NCI-H524 (cell line): Measurements from ENCODE around the gene MAN1C1.
"Not testable (repeated sequence)": the region's sequence is repeated elsewhere in the genome, so short reads cannot be mapped to it uniquely, and the experiment has no call there.

Source experiments
- DNase-seq, 2 experiments: peaks; one replicate each; lab custom pipeline; 2025; lab: John Stamatoyannopoulos, UW

MAN1C1 gene

GRCh38 chr1:25698252-25698651, 81.7 kb downstream of the MAN1C1 start:
- no peak for DNase-seq

GRCh38 chr1:25699059-25699458, 82.5 kb downstream of the MAN1C1 start:
- not testable (repeated sequence) for DNase-seq

GRCh38 chr1:25699500-25700143, 83.0 kb downstream of the MAN1C1 start:
- DNase-seq, result peak; percentile 64 to 81

- DNase-seq, result peak in 1 of 2 experiments; percentile 11
Measured at GRCh38 chr1:25700144-25700523, 83.5 kb downstream of the MAN1C1 start.

- DNase-seq, result peak in 1 of 2 experiments; percentile 30
Measured at GRCh38 chr1:25700626-25701025, 84.0 kb downstream of the MAN1C1 start.

DNA sequence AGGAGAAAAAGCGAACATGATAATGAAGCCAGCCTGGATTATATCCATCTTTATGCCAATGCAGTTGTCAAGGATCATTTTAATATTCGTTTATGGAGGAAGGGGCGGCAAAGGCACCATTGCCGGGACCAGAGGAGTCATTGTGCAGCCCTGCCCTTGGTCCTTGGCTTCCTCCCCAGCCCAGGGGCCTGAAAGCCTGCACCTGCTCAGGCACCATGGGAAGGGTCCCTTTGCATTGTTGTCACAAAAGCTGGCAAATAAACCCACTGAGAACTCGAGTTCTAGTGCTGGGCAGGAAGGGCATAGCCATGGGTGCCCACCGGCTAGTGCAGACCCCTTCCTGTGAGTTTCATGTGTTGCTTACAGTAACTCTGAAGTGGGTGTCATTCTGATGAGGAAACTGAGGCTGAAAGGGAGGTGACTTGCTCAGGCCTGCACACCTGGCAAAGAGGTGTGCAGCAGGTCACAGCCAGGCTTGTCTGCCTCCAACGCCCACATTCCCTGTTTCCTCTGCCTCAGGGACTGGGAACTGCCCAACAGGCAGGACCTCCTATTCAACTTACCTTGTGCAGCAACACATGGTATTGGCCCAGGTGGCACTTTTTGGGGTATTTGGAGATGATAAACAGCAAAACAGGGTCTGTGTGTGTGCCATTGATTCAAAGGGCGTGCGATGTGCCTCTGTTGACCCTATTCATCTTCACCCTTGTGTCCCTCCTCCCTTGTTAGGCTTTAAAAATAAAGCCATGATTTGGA, 84.6 kb downstream of the MAN1C1 start:
- no peak for DNase-seq

DNA sequence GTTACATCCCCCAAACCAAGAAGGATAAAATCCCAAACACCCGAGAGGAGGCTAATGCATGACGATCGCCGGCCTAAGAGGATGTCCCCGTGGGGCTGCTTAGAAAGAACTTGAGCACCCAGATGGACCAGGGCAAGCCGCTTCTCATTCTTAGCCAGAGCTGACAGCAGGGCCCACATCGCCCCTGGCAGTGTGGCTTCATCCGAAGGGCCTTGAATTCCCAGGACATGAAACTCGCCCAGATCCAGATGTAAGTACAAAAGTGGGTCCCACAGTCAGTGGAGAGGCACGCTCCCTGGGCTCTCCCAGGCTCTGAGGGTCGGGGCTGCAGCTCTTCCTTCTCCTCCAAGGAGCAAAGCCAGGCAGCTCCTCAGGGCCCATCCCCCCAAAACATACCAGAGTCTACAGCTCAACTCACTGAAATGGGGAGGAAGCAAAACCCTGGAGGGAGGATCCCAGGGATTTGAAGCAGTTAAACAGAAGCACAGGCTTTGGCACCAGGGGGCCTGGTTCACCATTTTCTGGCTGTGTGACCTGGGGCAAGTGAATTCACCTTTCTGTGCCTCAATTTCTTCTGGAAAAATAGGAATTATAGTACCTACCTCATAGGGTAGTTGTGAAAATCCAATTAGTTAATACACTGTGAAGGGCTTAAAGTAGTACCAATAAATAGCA, 85.6 kb downstream of the MAN1C1 start:
- DNase-seq, result peak in 1 of 2 experiments; percentile 25

GRCh38 chr1:25703041-25703440, 86.5 kb downstream of the MAN1C1 start:
- DNase-seq, result no peak

GRCh38 chr1:25703671-25704266, 87.2 kb downstream of the MAN1C1 start:
- DNase-seq, result no peak

DNA sequence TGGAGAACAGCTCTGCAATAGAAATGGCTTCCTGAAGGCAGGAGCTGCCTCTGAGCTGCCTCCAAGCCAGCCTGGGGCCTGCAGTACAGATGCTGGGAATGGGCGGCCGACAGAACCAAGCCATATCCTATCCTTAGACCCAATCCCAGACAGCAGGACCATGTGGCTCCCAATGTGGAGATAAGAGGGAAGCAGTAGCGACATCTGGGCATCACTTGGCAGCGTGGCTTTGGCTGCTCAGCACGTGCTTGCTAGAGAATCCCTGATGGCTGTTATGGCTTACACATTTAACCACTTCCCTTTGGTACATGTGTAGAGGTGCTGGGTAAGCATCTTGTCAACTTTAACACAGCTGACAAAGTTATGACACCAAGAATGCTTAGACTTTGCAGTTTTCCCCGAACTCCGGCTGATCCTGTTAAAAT, 87.7 kb downstream of the MAN1C1 start:
- peak in 1 of 2 experiments; percentile 23 for DNase-seq

DNA sequence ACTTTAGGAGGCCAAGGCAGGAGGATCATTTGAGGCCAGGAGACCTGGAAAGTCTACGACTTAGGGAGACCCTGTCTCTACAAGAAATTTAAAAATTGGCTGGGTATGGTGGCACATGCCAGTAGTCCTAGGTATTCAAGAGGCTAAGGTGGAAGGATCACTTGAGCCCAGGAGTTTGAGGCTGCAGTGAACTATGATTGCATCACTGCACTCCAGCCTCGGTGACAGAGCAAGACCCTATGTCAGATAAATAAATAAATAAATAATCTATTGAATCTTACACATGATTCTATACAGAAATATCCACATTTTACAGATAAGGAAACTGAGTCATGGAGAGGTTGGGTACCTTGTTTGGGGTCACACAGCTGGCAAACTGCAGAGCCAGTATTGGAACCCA, 89.1 kb downstream of the MAN1C1 start:
- DNase-seq, result no peak

DNA sequence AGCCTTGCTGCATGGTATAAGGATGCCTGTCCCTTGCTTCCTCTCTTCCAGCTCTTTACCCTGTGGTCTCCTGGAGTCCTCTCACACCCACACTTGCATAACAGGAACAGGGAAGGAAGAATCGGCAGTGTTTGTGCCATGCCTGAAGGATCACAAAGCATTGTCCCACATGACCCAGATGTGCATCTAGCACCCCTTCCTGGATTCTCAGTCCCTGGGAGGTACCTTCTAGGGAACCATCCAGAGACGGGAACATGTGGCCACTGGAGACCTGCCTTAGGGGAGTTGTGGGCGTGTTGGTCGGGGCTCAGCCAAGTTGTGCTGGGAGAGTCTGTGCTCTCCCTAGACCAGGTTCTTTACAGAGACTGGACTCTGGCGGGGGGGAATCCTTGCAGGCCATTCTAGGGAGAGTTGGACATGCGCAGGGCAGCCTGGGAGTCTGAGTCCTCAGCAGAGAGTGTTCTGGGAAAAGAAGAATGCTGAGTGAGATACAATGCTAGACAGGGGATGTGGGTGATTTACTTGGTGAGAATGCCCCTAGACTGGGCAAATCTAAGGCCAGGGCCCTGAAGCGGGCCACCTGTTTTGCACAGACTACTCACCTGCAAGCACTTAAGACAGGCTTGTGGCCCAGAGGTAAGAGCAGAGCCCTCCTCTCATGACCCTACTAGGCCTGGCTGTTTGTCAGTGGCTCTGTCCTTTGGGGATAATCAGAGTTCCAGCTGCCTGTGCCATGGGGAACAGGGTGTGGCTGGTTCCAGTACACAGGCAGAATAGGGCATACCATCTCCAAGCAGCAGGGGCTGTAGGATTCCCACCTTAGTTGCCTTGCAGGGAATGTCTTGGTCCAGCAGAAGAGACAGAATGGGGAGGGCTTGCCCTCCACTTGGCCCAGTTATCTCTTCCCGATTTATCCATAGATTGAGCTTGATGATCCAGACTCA, 89.8 kb downstream of the MAN1C1 start:
- DNase-seq, result no peak

GRCh38 chr1:25707280-25708016, 90.9 kb downstream of the MAN1C1 start:
- no peak for DNase-seq

- no peak for DNase-seq
Measured at GRCh38 chr1:25710583-25711347, 94.2 kb downstream of the MAN1C1 start.

- no peak for DNase-seq
Measured at GRCh38 chr1:25711555-25712298, 95.1 kb downstream of the MAN1C1 start.

GRCh38 chr1:25712299-25712970, 95.8 kb downstream of the MAN1C1 start:
- no peak for DNase-seq

GRCh38 chr1:25713961-25714360, 97.4 kb downstream of the MAN1C1 start:
- no peak for DNase-seq

DNA sequence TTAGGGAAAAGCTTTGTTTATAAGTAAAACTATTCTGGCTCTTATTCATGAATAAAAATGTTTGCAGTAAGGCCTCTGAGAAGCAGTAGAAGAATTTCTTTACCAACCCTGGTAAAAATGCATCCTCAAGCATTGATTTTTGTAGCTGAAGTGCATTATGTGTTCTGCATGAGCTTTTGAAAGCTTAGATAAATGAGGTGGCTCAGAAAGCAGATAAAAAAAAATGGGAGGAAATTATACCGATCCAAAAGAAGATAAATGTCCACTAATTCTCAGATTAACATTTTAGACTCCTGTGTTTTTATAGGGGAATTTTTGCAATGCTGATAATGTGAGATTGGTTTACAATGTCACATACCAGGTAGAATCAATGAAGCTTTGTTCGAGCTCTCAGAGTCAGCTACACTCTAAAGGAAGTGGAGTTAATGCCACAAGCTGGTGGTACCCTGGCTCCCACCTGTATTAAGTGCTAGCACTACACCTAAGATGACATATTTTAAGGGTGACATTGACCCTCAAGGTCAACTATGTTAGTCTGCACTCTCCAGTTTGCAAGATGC, 97.9 kb downstream of the MAN1C1 start:
- no peak for DNase-seq
